B cell (primary cell): ENCODE results near the gene EVL.

Experiments
- EZH2 ChIP-seq: IDR thresholded peaks from 2 replicates; pipeline ENCODE4 v1.6.1; 2012; ENCODE audit warnings: borderline replicate concordance, low read depth, mild to moderate bottlenecking, moderate library complexity, low read length; ENCODE audit not compliant: insufficient read depth, poor library complexity, severe bottlenecking
- TF ChIP-seq, protein P1 (sequence below): fragments of 200-600 bp; IDR thresholded peaks from one replicate; pipeline ENCODE4 v1.8.0; 2022; ENCODE audit warnings: antibody characterized with exemption, mild to moderate bottlenecking

GRCh38 chr14:100096656-100097055 lies 31.4 kb downstream of the EVL start:
- TF ChIP-seq, protein P1, sequence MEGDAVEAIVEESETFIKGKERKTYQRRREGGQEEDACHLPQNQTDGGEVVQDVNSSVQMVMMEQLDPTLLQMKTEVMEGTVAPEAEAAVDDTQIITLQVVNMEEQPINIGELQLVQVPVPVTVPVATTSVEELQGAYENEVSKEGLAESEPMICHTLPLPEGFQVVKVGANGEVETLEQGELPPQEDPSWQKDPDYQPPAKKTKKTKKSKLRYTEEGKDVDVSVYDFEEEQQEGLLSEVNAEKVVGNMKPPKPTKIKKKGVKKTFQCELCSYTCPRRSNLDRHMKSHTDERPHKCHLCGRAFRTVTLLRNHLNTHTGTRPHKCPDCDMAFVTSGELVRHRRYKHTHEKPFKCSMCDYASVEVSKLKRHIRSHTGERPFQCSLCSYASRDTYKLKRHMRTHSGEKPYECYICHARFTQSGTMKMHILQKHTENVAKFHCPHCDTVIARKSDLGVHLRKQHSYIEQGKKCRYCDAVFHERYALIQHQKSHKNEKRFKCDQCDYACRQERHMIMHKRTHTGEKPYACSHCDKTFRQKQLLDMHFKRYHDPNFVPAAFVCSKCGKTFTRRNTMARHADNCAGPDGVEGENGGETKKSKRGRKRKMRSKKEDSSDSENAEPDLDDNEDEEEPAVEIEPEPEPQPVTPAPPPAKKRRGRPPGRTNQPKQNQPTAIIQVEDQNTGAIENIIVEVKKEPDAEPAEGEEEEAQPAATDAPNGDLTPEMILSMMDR, result no peak
- TF ChIP-seq EZH2, result no peak
